H1 (cell line): ENCODE results near the gene MRFAP1L1. TPM values are rescaled to one million over a fixed set of nuclear protein-coding genes. Genes with fewer than 3 reads are reported as not detected.

Experiments used
- CTCF ChIA-PET: fragments of 300-600 bp; sonication (Branson Sonifier 250); formaldehyde crosslinking; loops from one replicate; lab custom pipeline; 2021; ENCODE audit not compliant: partially characterized antibody; lab: Charles Lee
- POLR2A ChIA-PET: fragments of 300-600 bp; sonication (Branson Sonifier 250); formaldehyde crosslinking; loops from one replicate; lab custom pipeline; 2021; ENCODE audit warnings: inconsistent platforms; ENCODE audit not compliant: partially characterized antibody; lab: Charles Lee
- DNase-seq, 2 experiments: peaks; one replicate each; pipeline versions ENCODE4 v3.0.0 to v3.0.0-alpha.2; 2010 to 2022; ENCODE audit warnings: low spot score in 2 of 2, low read depth in 1 of 2, mixed read lengths in 1 of 2
- FAIRE-seq: peaks from 2 replicates; lab custom pipeline; 2011; peaks lifted over from hg19 to GRCh38; lab: Jason Lieb, UNC
- H2AFZ ChIP-seq: 2 replicates; pipeline ENCODE4 v1.8.1; 2012; ENCODE audit warnings: low read length, inconsistent platforms
- H2AK5ac ChIP-seq: 2 replicates; pipeline ENCODE4 v1.6.1; 2013; ENCODE audit warnings: low read depth, low read length
- H2BK120ac ChIP-seq: replicated peaks from 2 replicates; pipeline ENCODE3; 2013; ENCODE audit warnings: low read depth, low read length, inconsistent platforms
- H2BK12ac ChIP-seq: 2 replicates; pipeline ENCODE4 v1.6.1; 2013; ENCODE audit warnings: low read depth, low read length
- H2BK15ac ChIP-seq: 2 replicates; pipeline ENCODE4 v1.6.1; 2013; ENCODE audit warnings: low read length
- H2BK20ac ChIP-seq: 2 replicates; pipeline ENCODE4 v1.6.1; 2013; ENCODE audit warnings: low read length
- H2BK5ac ChIP-seq: 2 replicates; pipeline ENCODE4 v1.6.1; 2013; ENCODE audit warnings: low read depth, low read length
- H3K14ac ChIP-seq: 2 replicates; pipeline ENCODE4 v1.6.1; 2013; ENCODE audit warnings: inconsistent platforms; ENCODE audit not compliant: insufficient read length
- H3K18ac ChIP-seq: 2 replicates; pipeline ENCODE4 v1.6.1; 2013; ENCODE audit warnings: low read length; ENCODE audit errors: extremely low read depth
- H3K23ac ChIP-seq: 2 replicates; pipeline ENCODE4 v1.6.1; 2013; ENCODE audit warnings: inconsistent platforms; ENCODE audit not compliant: insufficient read length
- H3K23me2 ChIP-seq: 2 replicates; pipeline ENCODE4 v1.6.1; 2013; ENCODE audit warnings: low read depth, low read length
- H3K27ac ChIP-seq: 2 replicates; pipeline ENCODE4 v1.6.1; 2011; ENCODE audit warnings: low read depth, low read length, inconsistent platforms
- H3K27me3 ChIP-seq, 4 experiments: replicated peaks in 1 of 4; 1 replicate in 1 of 4; 2 replicates in 3 of 4; pipeline versions ENCODE4 v1.6.1 to v1.8.1; 2011 to 2013; ENCODE audit warnings: low read length in 3 of 4, mild to moderate bottlenecking in 3 of 4, inconsistent platforms in 2 of 4, mixed read lengths in 2 of 4, moderate library complexity in 1 of 4; ENCODE audit not compliant: control insufficient read depth in 3 of 4, insufficient read depth in 3 of 4; ENCODE audit errors: extremely low read depth in 1 of 4
- H3K36me3 ChIP-seq, 4 experiments: 2 replicates each; pipeline versions ENCODE4 v1.6.1 to v1.8.1; 2011 to 2013; ENCODE audit warnings: mild to moderate bottlenecking in 4 of 4, low read length in 3 of 4, moderate library complexity in 2 of 4, control low read depth in 1 of 4, inconsistent platforms in 1 of 4; ENCODE audit not compliant: insufficient read depth in 4 of 4, control insufficient read depth in 2 of 4
- H3K4ac ChIP-seq: replicated peaks from 2 replicates; pipeline ENCODE3; 2013; ENCODE audit warnings: low read length, low read depth, mixed read lengths, inconsistent platforms; ENCODE audit not compliant: insufficient read length
- H3K4me1 ChIP-seq, 4 experiments: replicated peaks in 1 of 4; 1 replicate in 1 of 4; 2 replicates in 3 of 4; pipeline versions ENCODE4 v1.6.1 to v1.8.1; 2011 to 2013; ENCODE audit warnings: low read length in 3 of 4, inconsistent platforms in 2 of 4, mixed read lengths in 1 of 4; ENCODE audit not compliant: insufficient read depth in 4 of 4, control insufficient read depth in 3 of 4
- H3K4me2 ChIP-seq, 2 experiments: 2 replicates each; pipeline versions ENCODE4 v1.6.1 to v1.8.1; 2011 to 2013; ENCODE audit warnings: low read depth in 2 of 2, low read length in 2 of 2, control low read depth in 1 of 2, inconsistent platforms in 1 of 2, mild to moderate bottlenecking in 1 of 2; ENCODE audit not compliant: insufficient read depth in 1 of 2
- H3K4me3 ChIP-seq, 4 experiments: fragments of 200-600, 300-600 bp in 1 of 4; sonication (generic), shearing (Covaris generic), sonication (Bioruptor Twin) in 1 of 4; 2 replicates each; pipeline versions ENCODE4 v1.5.1 to v1.8.1; 2011 to 2016; ENCODE audit warnings: low read length in 4 of 4, low read depth in 3 of 4, control low read depth in 2 of 4, inconsistent platforms in 2 of 4, mild to moderate bottlenecking in 2 of 4, mixed read lengths in 1 of 4, moderate library complexity in 1 of 4; ENCODE audit not compliant: insufficient read depth in 2 of 4; ENCODE audit errors: extremely low read depth in 1 of 4
- H3K56ac ChIP-seq: replicated peaks from 2 replicates; pipeline ENCODE3; 2013; ENCODE audit warnings: low read depth, mild to moderate bottlenecking, mixed read lengths, low read length, inconsistent platforms; ENCODE audit not compliant: insufficient read length
- H3K79me1 ChIP-seq: 2 replicates; pipeline ENCODE4 v1.6.1; 2013; ENCODE audit warnings: low read depth, low read length, control low read depth
- H3K79me2 ChIP-seq, 2 experiments: 2 replicates each; pipeline versions ENCODE4 v1.6.1 to v1.8.1; 2012 to 2013; ENCODE audit warnings: low read length in 2 of 2, mild to moderate bottlenecking in 2 of 2, inconsistent platforms in 1 of 2; ENCODE audit not compliant: insufficient read depth in 2 of 2, control insufficient read depth in 1 of 2
- H3K9ac ChIP-seq, 4 experiments: replicated peaks in 1 of 4; 1 replicate in 1 of 4; 2 replicates in 3 of 4; pipeline versions ENCODE4 v1.6.1 to v1.8.1; 2011 to 2013; ENCODE audit warnings: low read depth in 3 of 4, low read length in 3 of 4, control low read depth in 2 of 4, mild to moderate bottlenecking in 2 of 4, moderate library complexity in 2 of 4, inconsistent platforms in 1 of 4; ENCODE audit errors: extremely low read depth in 1 of 4
- H3K9me3 ChIP-seq, 2 experiments: 2 replicates each; pipeline versions ENCODE4 v1.6.1 to v1.8.1; 2012 to 2013; ENCODE audit warnings: mild to moderate bottlenecking in 2 of 2, moderate library complexity in 2 of 2, control low read depth in 1 of 2, inconsistent platforms in 1 of 2, low read depth in 1 of 2, low read length in 1 of 2, mixed read lengths in 1 of 2; ENCODE audit not compliant: insufficient read depth in 2 of 2
- H4K20me1 ChIP-seq, 2 experiments: replicated peaks in 1 of 2; 2 replicates each; pipeline versions ENCODE3 to v1.8.1; 2011 to 2013; ENCODE audit warnings: inconsistent platforms in 2 of 2, low read length in 2 of 2, mild to moderate bottlenecking in 1 of 2; ENCODE audit not compliant: insufficient read depth in 2 of 2, control insufficient read depth in 1 of 2
- H4K5ac ChIP-seq: 2 replicates; pipeline ENCODE4 v1.6.1; 2013; ENCODE audit warnings: low read length, low read depth, mixed read lengths, inconsistent platforms; ENCODE audit not compliant: insufficient read length
- H4K8ac ChIP-seq: 2 replicates; pipeline ENCODE4 v1.8.0; 2013; ENCODE audit warnings: mild to moderate bottlenecking, moderate library complexity, low read length, inconsistent platforms; ENCODE audit not compliant: insufficient read depth; ENCODE audit errors: extremely low read depth
- H4K91ac ChIP-seq: replicated peaks from 2 replicates; pipeline ENCODE3; 2013; ENCODE audit warnings: low read length, mixed read lengths, inconsistent platforms; ENCODE audit not compliant: insufficient read length
- CREB1 ChIP-seq: IDR thresholded peaks from 2 replicates; pipeline ENCODE4 v1.6.1; 2012; ENCODE audit warnings: inconsistent platforms
- EP300 ChIP-seq, 2 experiments: IDR thresholded peaks; 1 replicate in 1 of 2; 2 replicates in 1 of 2; pipeline ENCODE4 v1.6.1; 2011 to 2012; ENCODE audit warnings: low read depth in 2 of 2, low read length in 2 of 2, mild to moderate bottlenecking in 2 of 2, borderline replicate concordance in 1 of 2, inconsistent platforms in 1 of 2, moderate library complexity in 1 of 2
- WGBS, 2 experiments: shearing (Covaris generic) in 1 of 2; methylation state at CpG; one replicate each; pipeline versions ENCODE4 v1.1.6 to v1.1.7; 2013 to 2015; ENCODE audit warnings: low lambda C conversion rate in 2 of 2, mixed read lengths in 2 of 2, inconsistent platforms in 1 of 2, low coverage in 1 of 2, missing lambda C conversion rate in 1 of 2; ENCODE audit not compliant: insufficient replicate concordance in 2 of 2, insufficient coverage in 1 of 2, insufficient read length in 1 of 2; ENCODE audit errors: extremely low coverage in 1 of 2, missing lambda C conversion rate in 1 of 2; 5-methylcytosine and 5-hydroxymethylcytosine counted together
- polyA plus RNA-seq, 7 experiments: library from polyadenylated mRNA; depleted of rRNA in 3 of 7; stranded (reverse) in 5 of 7; unstranded in 2 of 7; fragments of >200 nt in 5 of 7; fragments of 200-250 nt in 2 of 7; gene quantifications; 1 replicate in 5 of 7; 2 replicates in 1 of 7; 4 replicates in 1 of 7; pipeline versions ENCODE4 v1.2.1 to v1.2.3, GENCODE V29; 2011 to 2013; ENCODE audit warnings: missing spikeins in 2 of 7, mixed read lengths in 2 of 7
- total RNA-seq: library from RNA; stranded (reverse); fragmentation: NEBNext Ultra II Directional; extraction: Animal tissue kit (Norgen Biotek cat#: 25700); gene quantifications from 2 replicates; pipeline ENCODE4 v1.2.1, GENCODE V29; 2021
- TF ChIP-seq, protein P1 (sequence below): IDR thresholded peaks from 2 replicates; pipeline ENCODE4 v1.6.1; 2011; ENCODE audit warnings: low read depth, mild to moderate bottlenecking, low read length; ENCODE audit not compliant: insufficient read depth

Gene MRFAP1L1
- total and polyA plus RNA-seq, 2 of the 8 experiments (the other 6 are each of a cell fraction or from before 2014, with no cell fraction given): 26.8 to 54.3 TPM

GRCh38 chr4:6753891-6754290 is 44.2 kb upstream of the MRFAP1L1 start:
- 85% methylated on average over 6 of the region's 9 CpGs; no CpG with 5 or more reads in 1 of the 2 experiments for WGBS, 2 experiments
- H3K14ac ChIP-seq: no peak overlapping the region
- TF ChIP-seq, protein P1, sequence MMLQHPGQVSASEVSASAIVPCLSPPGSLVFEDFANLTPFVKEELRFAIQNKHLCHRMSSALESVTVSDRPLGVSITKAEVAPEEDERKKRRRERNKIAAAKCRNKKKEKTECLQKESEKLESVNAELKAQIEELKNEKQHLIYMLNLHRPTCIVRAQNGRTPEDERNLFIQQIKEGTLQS: no peak
- TF ChIP-seq EP300 (IDR thresholded peaks at IDR 0.05; ENCODE audit: borderline replicate concordance in 1 of 2, low read depth in 2 of 2, low read length in 2 of 2) (no peak), CREB1 (no peak)

More at GRCh38 chr4:6753891-6754290, 44.2 kb upstream of the MRFAP1L1 start:
- Histone ChIP-seq H3K27me3 (no peaks in the 10 kb centered on the region), H3K36me3 (no peaks in the 10 kb centered on the region), H4K20me1 (no peaks in the 10 kb centered on the region), H2BK120ac (no peak overlapping the region), H2BK12ac (no peak overlapping the region), H2AK5ac (no peak overlapping the region), H3K9me3 (peaks cover 0 to 2% of the 10 kb centered on the region in 2 experiments; a peak in 2 of 4 replicates), H4K8ac (no peak overlapping the region), H3K23me2 (no peaks in the 10 kb centered on the region), H3K23ac (no peak overlapping the region), H2BK15ac (no peak overlapping the region), H3K27ac (no peak overlapping the region), H3K56ac (no peak overlapping the region), H2BK5ac (no peak overlapping the region), H3K79me2 (no peaks in the 10 kb centered on the region), H3K79me1 (no peaks in the 10 kb centered on the region), H2AFZ (no peak overlapping the region), H3K4ac (no peak overlapping the region), H4K91ac (no peak overlapping the region), H4K5ac (no peak overlapping the region), H3K4me1 (peaks cover 0 to 6% (median 0%) of the 10 kb centered on the region in 4 experiments; a peak in 2 of 7 replicates), H3K18ac (no peak overlapping the region), H3K4me2 (no peak overlapping the region), H3K4me3 (no peak overlapping the region), H3K9ac (no peak overlapping the region), H2BK20ac (no peak overlapping the region; the same call in 1 of the 2 replicates)
- DNase-seq: no peak
- POLR2A ChIA-PET: no interaction called here
- no peak for FAIRE-seq
- CTCF ChIA-PET: no interaction called here
